ENCODE data around the gene TMEM43. TPM values are rescaled to one million over a fixed set of nuclear protein-coding genes. Genes with fewer than 3 reads are reported as not detected.

Gene TMEM43
- total and polyA plus RNA-seq, 2 donors, result 84.1 to 106 TPM

- H3K4me3 ChIP-seq (ENCODE audit: low read depth, low read length), result no peak overlapping the region
- peaks cover 2% of the 10 kb centered on the region for H3K4me1 ChIP-seq (ENCODE audit: insufficient read depth)
- WGBS, result 68% methylated on average over 5 of the region's 5 CpGs
- no peak for DNase-seq (ENCODE audit: extremely low spot score)
- H3K27ac ChIP-seq (ENCODE audit: low read depth), result no peak overlapping the region
- H3K36me3 ChIP-seq (ENCODE audit: insufficient read depth), result peaks cover 2% of the 10 kb centered on the region
Measured at GRCh38 chr3:14126887-14127505, 2.1 kb downstream of the TMEM43 start.

- Histone ChIP-seq H3K4me1 (ENCODE audit: insufficient read depth) (peaks cover 2% of the 10 kb centered on the region), H3K4me3 (ENCODE audit: low read depth, low read length) (no peak overlapping the region), H3K27ac (ENCODE audit: low read depth) (no peak overlapping the region), H3K36me3 (ENCODE audit: insufficient read depth) (peaks cover 2% of the 10 kb centered on the region)
- 91% methylated on average over 12 of the region's 12 CpGs for WGBS
- no peak for DNase-seq (ENCODE audit: extremely low spot score)
Measured at GRCh38 chr3:14127516-14128161, 2.8 kb downstream of the TMEM43 start.

- Histone ChIP-seq H3K27ac (ENCODE audit: low read depth) (no peak overlapping the region), H3K4me1 (ENCODE audit: insufficient read depth) (no peaks in the 10 kb centered on the region), H3K4me3 (ENCODE audit: low read depth, low read length) (no peak overlapping the region), H3K36me3 (ENCODE audit: insufficient read depth) (peaks cover 7% of the 10 kb centered on the region)
- WGBS, result 97% methylated on average over 5 of the region's 5 CpGs
- DNase-seq (ENCODE audit: extremely low spot score), result no peak
Measured at GRCh38 chr3:14128724-14129123, 3.9 kb downstream of the TMEM43 start.

- H3K4me1 ChIP-seq (ENCODE audit: insufficient read depth), result no peaks in the 10 kb centered on the region
- H3K4me3 ChIP-seq (ENCODE audit: low read depth, low read length), result no peak overlapping the region
- no peak overlapping the region for H3K27ac ChIP-seq (ENCODE audit: low read depth)
- 98% methylated on average over 6 of the region's 6 CpGs for WGBS
- DNase-seq (ENCODE audit: extremely low spot score), result no peak
- peaks cover 8% of the 10 kb centered on the region for H3K36me3 ChIP-seq (ENCODE audit: insufficient read depth)
Measured at GRCh38 chr3:14129296-14129695, 4.4 kb downstream of the TMEM43 start.

DNA sequence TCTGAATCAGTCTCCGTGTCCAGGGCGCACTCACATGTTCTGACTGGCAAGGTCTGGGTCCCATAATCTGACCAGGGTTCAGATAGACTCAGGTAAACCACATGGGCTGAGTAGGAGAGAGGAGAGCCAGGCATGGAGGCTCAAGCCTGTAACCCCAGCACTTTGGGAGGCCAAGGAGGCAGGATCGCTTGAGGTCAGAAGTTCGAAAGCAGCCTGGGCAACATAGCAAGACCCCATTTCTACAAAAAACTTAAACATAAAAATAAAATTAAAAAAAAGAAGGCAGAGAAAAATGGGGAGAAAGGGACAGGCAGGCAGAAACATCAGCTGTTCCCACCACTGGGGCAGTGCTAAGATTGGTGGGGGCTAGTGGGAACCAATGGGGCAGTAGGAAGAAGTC is 5.4 kb downstream of the TMEM43 start:
- DNase-seq (ENCODE audit: extremely low spot score), result no peak
- no peak overlapping the region for H3K27ac ChIP-seq (ENCODE audit: low read depth)
- WGBS, result 95% methylated on average over 4 of the region's 4 CpGs

GRCh38 chr3:14130707-14131106 is 5.9 kb downstream of the TMEM43 start:
- H3K4me3 ChIP-seq (ENCODE audit: low read depth, low read length), result no peak overlapping the region
- DNase-seq (ENCODE audit: extremely low spot score), result no peak
- peaks cover 15% of the 10 kb centered on the region for H3K36me3 ChIP-seq (ENCODE audit: insufficient read depth)
- 96% methylated on average over 12 of the region's 12 CpGs for WGBS
- no peak overlapping the region for H3K27ac ChIP-seq (ENCODE audit: low read depth)
- no peaks in the 10 kb centered on the region for H3K4me1 ChIP-seq (ENCODE audit: insufficient read depth)

More for the DNA sequence above, 5.4 kb downstream of the TMEM43 start:
- peaks cover 10% of the 10 kb centered on the region for H3K36me3 ChIP-seq (ENCODE audit: insufficient read depth)
- no peaks in the 10 kb centered on the region for H3K4me1 ChIP-seq (ENCODE audit: insufficient read depth)
- H3K4me3 ChIP-seq (ENCODE audit: low read depth, low read length), result no peak overlapping the region

- H3K4me3 ChIP-seq (ENCODE audit: low read depth, low read length), result no peak overlapping the region
- peaks cover 15% of the 10 kb centered on the region for H3K36me3 ChIP-seq (ENCODE audit: insufficient read depth)
- no peak for DNase-seq (ENCODE audit: extremely low spot score)
- H3K27ac ChIP-seq (ENCODE audit: low read depth), result no peak overlapping the region
- no peaks in the 10 kb centered on the region for H3K4me1 ChIP-seq (ENCODE audit: insufficient read depth)
- 86% methylated on average over 5 of the region's 5 CpGs for WGBS
Measured at GRCh38 chr3:14131134-14131533, 6.3 kb downstream of the TMEM43 start.

DNA sequence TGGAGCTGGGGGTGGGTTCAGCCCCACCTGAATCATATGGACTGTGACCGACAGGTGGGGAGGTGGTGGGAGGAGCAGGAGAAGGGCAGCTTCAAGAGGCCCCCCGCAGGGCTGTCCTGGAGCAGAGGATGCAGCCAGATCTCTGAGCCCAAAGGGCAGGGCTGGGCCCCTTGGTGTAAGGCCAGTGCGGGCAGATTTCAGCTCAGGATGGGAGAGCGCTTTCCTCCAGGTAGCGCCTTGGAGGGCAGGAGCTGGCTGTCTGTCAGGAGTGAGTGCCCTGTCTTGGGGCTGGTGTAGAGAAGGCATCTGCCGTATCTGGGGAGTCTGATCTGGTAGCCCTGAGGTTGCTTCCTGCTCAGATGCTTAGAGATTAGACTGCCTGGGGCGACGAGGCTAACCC is 7.3 kb downstream of the TMEM43 start:
- Histone ChIP-seq H3K27ac (ENCODE audit: low read depth) (no peak overlapping the region), H3K4me3 (ENCODE audit: low read depth, low read length) (no peak overlapping the region), H3K4me1 (ENCODE audit: insufficient read depth) (no peaks in the 10 kb centered on the region), H3K36me3 (ENCODE audit: insufficient read depth) (peaks cover 15% of the 10 kb centered on the region)
- DNase-seq (ENCODE audit: extremely low spot score), result no peak
- 90% methylated on average over 8 of the region's 8 CpGs for WGBS

- H3K36me3 ChIP-seq (ENCODE audit: insufficient read depth), result peaks cover 15% of the 10 kb centered on the region
- no peak overlapping the region for H3K27ac ChIP-seq (ENCODE audit: low read depth)
- WGBS, result 92% methylated on average over 6 of the region's 6 CpGs
Measured at GRCh38 chr3:14132689-14133088, 7.8 kb downstream of the TMEM43 start.

GRCh38 chr3:14133188-14133800 is 8.4 kb downstream of the TMEM43 start:
- Histone ChIP-seq H3K4me1 (ENCODE audit: insufficient read depth) (no peaks in the 10 kb centered on the region), H3K4me3 (ENCODE audit: low read depth, low read length) (no peak overlapping the region), H3K36me3 (ENCODE audit: insufficient read depth) (peaks cover 15% of the 10 kb centered on the region), H3K27ac (ENCODE audit: low read depth) (no peak overlapping the region)
- WGBS, result 90% methylated on average over 10 of the region's 10 CpGs
- DNase-seq (ENCODE audit: extremely low spot score), result no peak

More at GRCh38 chr3:14132689-14133088, 7.8 kb downstream of the TMEM43 start:
- H3K4me3 ChIP-seq (ENCODE audit: low read depth, low read length), result no peak overlapping the region
- DNase-seq (ENCODE audit: extremely low spot score), result no peak
- H3K4me1 ChIP-seq (ENCODE audit: insufficient read depth), result no peaks in the 10 kb centered on the region

GRCh38 chr3:14133876-14134275 is 9.0 kb downstream of the TMEM43 start:
- WGBS, result 97% methylated on average over 5 of the region's 5 CpGs
- Histone ChIP-seq H3K36me3 (ENCODE audit: insufficient read depth) (peaks cover 15% of the 10 kb centered on the region), H3K4me1 (ENCODE audit: insufficient read depth) (no peaks in the 10 kb centered on the region), H3K27ac (ENCODE audit: low read depth) (no peak overlapping the region), H3K4me3 (ENCODE audit: low read depth, low read length) (no peak overlapping the region)
- DNase-seq (ENCODE audit: extremely low spot score), result no peak

DNA sequence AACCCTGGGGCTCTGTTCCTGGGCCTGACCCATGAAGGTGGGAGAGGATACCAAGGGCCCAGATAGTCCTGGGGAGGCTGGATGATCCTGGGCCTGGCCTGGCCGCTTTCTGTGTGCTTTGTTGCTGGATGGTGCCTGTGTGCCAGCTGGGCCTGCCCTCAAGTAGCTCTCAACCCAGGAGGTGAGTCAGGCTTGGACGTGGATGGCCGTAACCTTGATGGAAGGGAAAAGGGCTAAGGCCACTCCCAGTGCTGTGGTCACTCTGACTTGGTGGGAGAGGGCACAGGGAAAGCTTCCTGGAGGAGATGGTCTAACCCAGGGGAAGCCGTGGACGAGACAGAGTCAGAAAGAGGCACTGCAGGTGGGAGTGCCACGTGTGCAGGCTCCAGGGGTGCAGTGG is 9.4 kb downstream of the TMEM43 start:
- H3K4me3 ChIP-seq (ENCODE audit: low read depth, low read length), result no peak overlapping the region
- WGBS, result 91% methylated on average over 6 of the region's 6 CpGs
- H3K36me3 ChIP-seq (ENCODE audit: insufficient read depth), result peaks cover 15% of the 10 kb centered on the region
- H3K27ac ChIP-seq (ENCODE audit: low read depth), result no peak overlapping the region
- DNase-seq (ENCODE audit: extremely low spot score), result no peak
- no peaks in the 10 kb centered on the region for H3K4me1 ChIP-seq (ENCODE audit: insufficient read depth)

DNA sequence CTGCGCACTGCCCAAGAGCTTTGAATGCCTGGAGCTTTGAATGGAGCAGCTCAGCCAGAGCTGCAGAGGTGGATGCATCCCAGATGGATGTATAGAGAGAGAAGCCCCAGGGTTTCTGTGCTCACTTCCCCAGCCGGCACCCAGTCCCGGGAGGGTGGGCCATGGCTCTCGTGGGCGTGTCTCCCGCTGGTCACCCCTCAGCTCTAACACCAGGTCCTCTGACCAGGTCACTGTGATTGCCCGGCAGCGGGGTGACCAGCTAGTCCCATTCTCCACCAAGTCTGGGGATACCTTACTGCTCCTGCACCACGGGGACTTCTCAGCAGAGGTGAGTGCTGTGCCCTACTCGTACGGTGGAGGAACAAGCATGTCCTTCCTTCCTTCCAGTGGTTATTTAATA is 10.7 kb downstream of the TMEM43 start:
- peaks cover 13% of the 10 kb centered on the region for H3K36me3 ChIP-seq (ENCODE audit: insufficient read depth)
- no peak overlapping the region for H3K4me3 ChIP-seq (ENCODE audit: low read depth, low read length)
- 90% methylated on average over 11 of the region's 11 CpGs for WGBS
- DNase-seq (ENCODE audit: extremely low spot score), result no peak
- no peaks in the 10 kb centered on the region for H3K4me1 ChIP-seq (ENCODE audit: insufficient read depth)
- no peak overlapping the region for H3K27ac ChIP-seq (ENCODE audit: low read depth)

GRCh38 chr3:14137004-14137403 is 12.2 kb downstream of the TMEM43 start:
- Histone ChIP-seq H3K27ac (ENCODE audit: low read depth) (no peak overlapping the region), H3K4me3 (ENCODE audit: low read depth, low read length) (no peak overlapping the region), H3K4me1 (ENCODE audit: insufficient read depth) (no peaks in the 10 kb centered on the region), H3K36me3 (ENCODE audit: insufficient read depth) (peaks cover 13% of the 10 kb centered on the region)
- 84% methylated on average over 3 of the region's 3 CpGs for WGBS
- DNase-seq (ENCODE audit: extremely low spot score), result no peak

All from urinary bladder (tissue), 4 donors.